ENCODE results near the gene TRMT10B. TPM values are rescaled to one million over a fixed set of nuclear protein-coding genes. Genes with fewer than 3 reads are reported as not detected.

Gene TRMT10B
- total and polyA plus RNA-seq, 2 donors from 2014 or later: 5.2 to 12.4 TPM

DNA sequence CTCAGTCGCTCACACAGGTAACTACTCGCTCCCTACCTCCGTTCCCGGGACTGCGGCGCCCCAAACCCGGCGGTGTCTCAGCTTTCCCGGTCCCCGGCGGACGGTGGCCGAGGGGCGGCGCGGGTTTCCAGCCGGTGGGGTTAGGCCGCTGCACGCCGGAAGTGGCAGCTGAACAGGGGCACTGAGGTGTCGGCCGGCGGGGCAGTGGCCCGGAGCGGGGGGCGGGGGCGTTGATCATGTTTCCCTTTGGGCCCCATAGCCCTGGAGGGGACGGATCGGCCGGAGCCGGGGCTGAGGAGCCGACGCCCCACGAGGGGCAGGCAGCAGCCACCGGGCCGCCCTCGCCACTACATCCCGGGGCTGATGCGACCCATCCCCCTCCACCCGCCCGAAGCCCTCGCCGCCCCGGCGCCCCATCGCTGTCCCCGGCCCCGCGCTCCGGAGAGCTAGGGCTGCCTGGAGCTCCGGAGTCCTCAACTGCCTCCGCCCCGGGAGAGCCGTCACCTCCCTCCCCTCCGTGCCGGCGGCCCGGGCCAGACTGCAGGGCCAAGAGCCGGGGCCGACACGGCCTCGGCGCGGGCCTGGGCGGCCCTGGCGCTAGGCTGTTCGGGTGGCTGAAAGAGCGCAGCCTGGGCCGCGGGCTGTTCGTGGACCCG, 47.2 kb downstream of the TRMT10B start, which contains the start of gene DCAF10:
Gene DCAF10, plus strand, starts transcription at position 167 of the 656 bp plus-strand sequence. Its CDS starts 70 bp downstream, at position 237.
- H3K9me3 ChIP-seq (ENCODE audit: control insufficient read depth in 2 of 3, insufficient read depth in 1 of 3, low read length in 3 of 3): no peaks in the 10 kb centered on the region
- intact Hi-C loops (cut with DNase I): no loop called here
- FAIRE-seq (no peak), DNase-seq (peak; percentile 93 to 96 (median 94))
- TF ChIP-seq, protein P1, sequence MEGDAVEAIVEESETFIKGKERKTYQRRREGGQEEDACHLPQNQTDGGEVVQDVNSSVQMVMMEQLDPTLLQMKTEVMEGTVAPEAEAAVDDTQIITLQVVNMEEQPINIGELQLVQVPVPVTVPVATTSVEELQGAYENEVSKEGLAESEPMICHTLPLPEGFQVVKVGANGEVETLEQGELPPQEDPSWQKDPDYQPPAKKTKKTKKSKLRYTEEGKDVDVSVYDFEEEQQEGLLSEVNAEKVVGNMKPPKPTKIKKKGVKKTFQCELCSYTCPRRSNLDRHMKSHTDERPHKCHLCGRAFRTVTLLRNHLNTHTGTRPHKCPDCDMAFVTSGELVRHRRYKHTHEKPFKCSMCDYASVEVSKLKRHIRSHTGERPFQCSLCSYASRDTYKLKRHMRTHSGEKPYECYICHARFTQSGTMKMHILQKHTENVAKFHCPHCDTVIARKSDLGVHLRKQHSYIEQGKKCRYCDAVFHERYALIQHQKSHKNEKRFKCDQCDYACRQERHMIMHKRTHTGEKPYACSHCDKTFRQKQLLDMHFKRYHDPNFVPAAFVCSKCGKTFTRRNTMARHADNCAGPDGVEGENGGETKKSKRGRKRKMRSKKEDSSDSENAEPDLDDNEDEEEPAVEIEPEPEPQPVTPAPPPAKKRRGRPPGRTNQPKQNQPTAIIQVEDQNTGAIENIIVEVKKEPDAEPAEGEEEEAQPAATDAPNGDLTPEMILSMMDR (IDR thresholded peaks at IDR 0.05; ENCODE audit: borderline replicate concordance, extremely low read depth, insufficient read depth): no peak
- peak within 1 kb of the TSS; percentile 81 to 93 (median 90) for H3K9ac ChIP-seq (ENCODE audit: low read length in 3 of 3)
- H3K27ac ChIP-seq (ENCODE audit: low read depth in 2 of 2, low read length in 2 of 2): peak within 1 kb of the TSS; percentile 82 to 88
- H3K4me1 ChIP-seq (ENCODE audit: control insufficient read depth in 2 of 3, insufficient read depth in 2 of 3, low read depth in 1 of 3, low read length in 3 of 3): peaks cover 0 to 12% (median 4%) of the 10 kb centered on the region in 3 donors
- H3K36me3 ChIP-seq (ENCODE audit: control insufficient read depth in 2 of 3, insufficient read depth in 3 of 3, low read length in 3 of 3): no peaks in the 10 kb centered on the region
- no peaks in the 10 kb centered on the region for H3K27me3 ChIP-seq (ENCODE audit: control insufficient read depth, insufficient read depth, low read length)
- H3K4me3 ChIP-seq (ENCODE audit: low read length in 3 of 3): peak within 1 kb of the TSS; percentile 90 to 98 (median 94)

DNA sequence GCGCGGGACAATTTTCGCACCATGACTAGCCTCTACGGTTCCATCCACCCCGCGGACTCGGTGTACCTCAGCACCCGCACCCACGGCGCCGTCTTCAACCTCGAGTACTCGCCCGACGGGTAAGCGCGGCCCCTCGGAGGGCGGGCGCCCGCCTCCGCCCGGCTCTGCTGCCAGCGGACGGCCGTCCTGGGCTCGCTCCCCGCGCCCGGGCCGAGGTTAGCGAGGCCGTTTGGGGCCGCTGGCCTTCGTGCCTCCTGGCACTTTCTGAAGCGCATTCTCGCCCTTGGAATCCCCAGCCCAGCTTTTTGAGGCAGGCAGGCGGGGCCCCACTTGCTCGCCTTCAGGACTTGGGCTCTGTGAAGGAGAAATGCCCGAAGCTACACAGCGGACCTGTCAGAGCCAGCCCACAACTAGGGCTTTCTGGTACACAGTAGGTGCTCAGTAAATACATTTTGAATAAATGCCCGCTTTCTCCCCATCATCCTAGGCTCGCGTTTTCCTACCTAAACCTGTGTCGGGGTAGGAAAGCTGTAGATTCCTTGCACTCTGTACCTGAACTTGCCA, 47.8 kb downstream of the TRMT10B start:
- DNase-seq (peak in 4 of 5 donors; percentile 31 to 78 (median 46)), FAIRE-seq (no peak)
- TF ChIP-seq, protein P1 (IDR thresholded peaks at IDR 0.05; ENCODE audit: borderline replicate concordance, extremely low read depth, insufficient read depth): no peak
- peak overlapping the region; percentile 37 to 85 (median 81) for H3K9ac ChIP-seq (ENCODE audit: low read length in 3 of 3)
- H3K4me1 ChIP-seq (ENCODE audit: control insufficient read depth in 2 of 3, insufficient read depth in 2 of 3, low read depth in 1 of 3, low read length in 3 of 3): peaks cover 0 to 12% (median 4%) of the 10 kb centered on the region in 3 donors
- H3K4me3 ChIP-seq (ENCODE audit: low read length in 3 of 3): peak overlapping the region; percentile 64 to 94 (median 90)
- intact Hi-C loops (cut with DNase I): no loop called here
- no peaks in the 10 kb centered on the region for H3K36me3 ChIP-seq (ENCODE audit: control insufficient read depth in 2 of 3, insufficient read depth in 3 of 3, low read length in 3 of 3)
- no peaks in the 10 kb centered on the region for H3K27me3 ChIP-seq (ENCODE audit: control insufficient read depth, insufficient read depth, low read length)
- no peaks in the 10 kb centered on the region for H3K9me3 ChIP-seq (ENCODE audit: control insufficient read depth in 2 of 3, insufficient read depth in 1 of 3, low read length in 3 of 3)
- H3K27ac ChIP-seq (ENCODE audit: low read depth in 2 of 2, low read length in 2 of 2): peak overlapping the region; percentile 82 to 88

DNA sequence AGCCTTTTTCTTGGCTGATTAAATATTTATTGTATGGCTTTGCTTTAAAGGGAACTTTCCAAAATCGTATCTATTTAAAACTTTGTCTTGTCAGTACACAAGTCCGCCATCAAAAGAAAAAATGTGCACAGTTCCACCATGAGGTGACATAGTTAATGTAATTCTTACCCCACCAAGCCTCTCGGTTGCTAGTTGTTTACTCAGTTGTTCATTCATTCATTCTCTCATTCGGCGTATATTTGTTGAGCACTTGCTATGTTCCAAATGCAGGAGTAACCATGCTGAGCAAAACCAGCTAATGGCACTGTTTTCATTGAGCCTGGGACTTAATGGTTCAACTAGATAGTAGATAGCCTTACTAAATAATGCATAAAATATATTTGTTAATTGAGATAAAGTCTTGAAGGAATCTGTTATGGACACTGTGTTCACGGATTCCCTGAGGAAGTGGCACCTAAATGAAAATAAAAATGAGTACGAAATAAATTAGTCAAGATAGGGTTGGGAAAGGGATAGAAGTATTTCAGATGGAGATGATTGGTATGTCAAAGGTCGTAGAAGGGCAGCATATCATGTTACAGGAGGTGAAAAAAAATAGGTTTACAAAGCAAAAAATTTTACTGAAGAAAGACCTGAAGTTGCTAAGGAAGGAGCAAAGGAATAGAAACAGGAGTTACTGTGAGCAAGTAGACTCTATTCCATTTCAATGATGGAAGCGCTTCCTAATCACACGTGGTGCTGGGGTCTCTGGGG, 48.5 kb downstream of the TRMT10B start:
- TF ChIP-seq, protein P1 (IDR thresholded peaks at IDR 0.05; ENCODE audit: borderline replicate concordance, extremely low read depth, insufficient read depth): no peak
- Histone ChIP-seq H3K9ac (ENCODE audit: low read length in 3 of 3) (peak overlapping the region; percentile 37 to 85 (median 81)), H3K4me1 (ENCODE audit: control insufficient read depth in 2 of 3, insufficient read depth in 2 of 3, low read depth in 1 of 3, low read length in 3 of 3) (peaks cover 0 to 12% (median 4%) of the 10 kb centered on the region in 3 donors), H3K27me3 (ENCODE audit: control insufficient read depth, insufficient read depth, low read length) (no peaks in the 10 kb centered on the region), H3K4me3 (ENCODE audit: low read length in 3 of 3) (peak overlapping the region; percentile 64 to 94 (median 90)), H3K9me3 (ENCODE audit: control insufficient read depth in 2 of 3, insufficient read depth in 1 of 3, low read length in 3 of 3) (no peaks in the 10 kb centered on the region), H3K36me3 (ENCODE audit: control insufficient read depth in 2 of 3, insufficient read depth in 3 of 3, low read length in 3 of 3) (no peaks in the 10 kb centered on the region), H3K27ac (ENCODE audit: low read depth in 2 of 2, low read length in 2 of 2) (no peak overlapping the region)
- no peak for DNase-seq
- FAIRE-seq: no peak
- intact Hi-C loops (cut with DNase I): no loop called here
